HG02610 (cell line): Measurements from ENCODE around the gene IL27RA.

Experiments used
- ATAC-seq: cut with Tn5 transposase; IDR thresholded peaks from one replicate; pipeline ENCODE4 v1.9.1; 2021; ENCODE audit warnings: mild to moderate bottlenecking, moderate library complexity; ENCODE audit not compliant: unreplicated experiment

The IL27RA gene

DNA sequence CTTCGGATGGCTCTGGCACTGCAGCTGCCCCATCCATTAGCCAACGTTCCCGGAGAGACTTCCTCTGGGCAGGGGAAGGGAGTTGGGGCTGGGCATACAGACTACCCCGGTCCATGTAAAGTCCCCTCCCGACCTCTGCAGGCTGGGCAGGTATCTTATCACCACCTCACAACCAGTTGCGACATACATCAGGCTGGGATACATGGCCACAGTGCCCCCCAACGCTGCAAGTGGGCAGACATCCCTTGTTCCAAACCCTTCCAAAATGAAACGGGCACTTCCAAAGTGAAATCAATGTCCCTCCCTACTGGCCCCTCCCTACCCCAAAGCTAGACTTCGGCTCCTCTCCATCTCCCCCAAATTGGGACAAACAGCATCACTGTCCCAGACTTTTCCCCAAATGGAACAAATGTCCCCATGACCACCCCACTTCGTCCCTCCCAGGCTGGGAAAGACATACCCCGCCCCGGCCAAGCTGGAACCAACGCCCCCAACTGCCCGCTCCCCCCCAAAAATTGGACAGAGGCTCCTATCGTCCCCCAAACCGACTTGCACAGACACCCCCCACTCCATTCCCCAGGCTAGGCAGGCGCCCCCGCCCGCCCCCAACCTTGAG lies 25.3 kb downstream of the IL27RA start:
- ATAC-seq = no peak

GRCh38 chr19:14058182-14059092 lies 26.9 kb downstream of the IL27RA start:
- no peak for ATAC-seq

DNA sequence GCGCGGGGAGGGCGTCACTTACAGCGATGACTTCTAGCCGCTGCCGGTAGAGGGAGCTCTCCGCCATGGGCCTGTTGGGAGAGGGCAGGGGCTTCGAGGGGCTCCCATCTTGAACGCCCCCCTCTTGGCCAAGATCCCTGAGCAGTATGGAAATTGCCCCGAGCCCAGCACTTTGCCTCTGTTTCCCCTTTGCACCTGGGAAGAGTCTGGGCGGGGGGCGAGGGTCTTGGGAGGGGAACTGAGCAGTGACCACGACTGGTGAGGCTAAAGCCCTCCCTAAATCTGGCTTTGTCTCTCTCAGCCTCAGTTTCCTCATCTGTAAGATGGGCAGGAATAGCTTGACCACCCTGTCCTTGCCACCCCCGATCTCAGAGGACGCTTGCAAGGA lies 27.5 kb downstream of the IL27RA start:
- ATAC-seq = no peak

GRCh38 chr19:14059652-14060155 lies 28.1 kb downstream of the IL27RA start:
- no peak for ATAC-seq

DNA sequence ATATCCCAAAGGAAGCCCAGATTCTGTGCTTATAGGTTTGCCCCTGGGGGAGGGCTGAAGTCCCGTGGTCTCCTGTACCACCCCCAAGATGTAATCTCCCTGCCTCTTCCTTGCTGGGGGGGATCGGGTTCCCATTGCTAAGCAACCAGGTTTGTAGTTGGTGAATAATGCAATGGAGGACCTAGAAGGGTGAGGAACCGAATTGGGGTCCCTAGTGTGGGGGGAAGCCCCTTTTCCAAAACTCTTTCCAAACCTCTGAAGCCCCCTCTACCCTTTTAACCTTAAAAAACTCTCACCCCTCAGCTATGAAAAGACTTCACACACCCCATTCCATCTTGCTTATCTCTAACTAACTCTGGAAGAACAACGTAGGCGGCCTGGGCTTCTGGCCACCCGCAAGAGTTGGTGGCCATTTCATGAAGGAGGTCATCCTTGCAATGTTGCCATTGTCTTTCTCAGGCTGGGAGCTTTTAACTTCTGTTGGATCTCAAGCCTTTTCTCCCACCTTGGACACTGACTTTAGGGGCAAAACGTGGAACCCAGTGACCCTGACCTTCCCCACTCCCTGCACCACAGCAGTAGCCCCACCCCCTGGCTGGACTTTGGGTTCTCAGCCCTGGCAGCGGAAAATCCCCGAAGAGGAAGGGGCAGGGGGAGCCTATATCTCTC lies 29.7 kb downstream of the IL27RA start:
- no peak for ATAC-seq

DNA sequence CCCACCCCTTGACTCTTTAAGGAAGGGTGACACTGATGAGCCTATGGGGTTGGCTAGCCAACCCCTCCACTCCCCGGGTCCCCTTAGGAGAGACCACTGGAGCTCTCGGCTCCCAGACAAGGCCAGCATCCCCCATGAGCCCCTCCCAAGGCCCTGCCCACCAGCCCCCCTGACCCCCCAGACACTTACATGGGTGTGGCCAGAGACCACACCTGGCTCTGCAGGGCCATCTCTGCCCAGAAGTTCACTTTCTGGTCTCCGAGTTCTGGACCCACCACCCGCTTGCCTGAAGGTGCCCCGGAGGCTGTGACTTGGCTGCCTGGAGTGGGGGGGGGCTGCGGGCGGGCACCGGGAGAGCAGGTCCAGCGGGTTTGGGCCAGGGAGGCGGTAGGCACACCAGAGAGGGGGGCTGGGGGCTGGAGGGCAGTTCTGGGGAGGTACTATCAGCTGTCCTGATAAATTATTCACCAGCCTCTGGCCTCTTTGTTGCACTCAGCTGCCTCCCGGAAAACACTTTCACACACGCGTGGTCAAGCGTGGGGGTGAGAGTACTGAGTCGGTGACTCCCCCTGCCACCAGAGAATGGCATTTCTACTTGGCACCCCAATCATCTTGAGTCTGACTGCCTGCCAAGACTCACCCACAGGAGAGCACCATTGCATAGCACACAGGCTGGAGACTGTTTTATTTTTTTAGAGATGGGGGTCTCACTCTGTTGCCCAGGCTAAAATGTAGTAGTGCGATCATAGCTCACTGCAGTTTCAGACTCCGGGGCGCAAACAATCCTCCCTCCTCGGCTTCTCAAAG lies 30.4 kb downstream of the IL27RA start, which contains the start of gene PALM3:
Gene PALM3, minus strand, starts transcription at position 326 of the 807 bp plus-strand sequence. Its CDS starts 96 bp downstream, at position 230.
- ATAC-seq = no peak

GRCh38 chr19:14062558-14062855 lies 30.9 kb downstream of the IL27RA start:
- ATAC-seq = no peak

GRCh38 chr19:14063105-14063504 lies 31.5 kb downstream of the IL27RA start:
- no peak for ATAC-seq

DNA sequence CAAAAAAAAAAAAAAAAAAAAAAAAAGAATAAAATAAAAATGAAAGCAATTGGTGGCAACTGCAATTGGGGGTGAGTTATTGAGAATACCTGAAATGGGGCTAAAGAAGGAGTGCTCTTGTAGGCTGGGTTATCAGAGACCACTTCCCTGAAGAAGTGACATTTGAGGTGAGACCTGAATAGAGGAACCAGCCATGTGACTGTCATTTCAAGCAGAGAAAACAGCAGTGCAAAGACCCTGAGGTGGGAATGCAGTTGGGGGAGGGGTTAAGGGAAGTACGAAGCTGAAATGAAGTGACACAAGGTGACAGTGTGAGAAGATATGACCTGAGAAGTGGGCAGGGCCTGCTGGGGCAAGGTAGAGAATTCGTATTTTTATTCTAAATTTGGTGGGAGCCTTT lies 34.6 kb downstream of the IL27RA start:
- ATAC-seq = no peak

DNA sequence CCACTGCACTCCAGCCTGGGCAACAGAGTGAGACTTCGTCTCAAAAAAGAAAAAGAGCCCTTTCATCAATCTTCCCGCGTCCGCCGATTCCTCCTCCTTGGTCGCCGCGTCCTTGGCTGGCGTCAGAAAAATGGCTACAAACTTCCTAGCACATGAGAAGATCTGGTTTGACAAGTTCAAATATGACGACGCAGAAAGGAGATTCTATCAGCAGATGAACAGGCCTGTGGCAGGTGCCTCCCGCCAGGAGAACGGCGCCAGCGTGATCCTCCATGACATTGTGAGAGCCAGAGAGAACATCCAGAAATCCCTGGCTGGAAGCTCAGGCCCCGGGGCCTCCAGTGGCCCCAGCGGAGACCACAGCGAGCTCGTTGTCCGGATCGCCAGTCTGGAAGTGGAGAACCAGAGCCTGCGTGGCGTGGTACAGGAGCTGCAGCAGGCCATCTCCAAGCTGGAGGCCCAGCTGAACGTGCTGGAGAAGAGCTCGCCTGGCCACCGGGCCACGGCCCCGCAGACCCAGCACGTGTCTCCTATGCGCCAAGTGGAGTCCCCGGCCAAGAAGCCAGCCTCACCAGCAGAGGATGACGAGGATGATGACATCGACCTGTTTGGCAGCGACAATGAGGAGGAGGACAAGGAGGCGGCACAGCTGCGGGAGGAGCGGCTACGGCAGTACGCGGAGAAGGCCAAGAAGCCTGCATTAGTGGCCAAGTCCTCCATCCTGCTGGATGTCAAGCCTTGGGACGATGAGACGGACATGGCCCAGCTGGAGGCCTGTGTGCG lies 38.9 kb downstream of the IL27RA start:
- no peak for ATAC-seq

GRCh38 chr19:14072535-14073260 lies 41.1 kb downstream of the IL27RA start, which contains the start of gene MISP3:
TSS of gene MISP3 (plus strand) at chr19:14072786. CDS start at chr19:14073310, 524 bp downstream.
- ATAC-seq = no peak

DNA sequence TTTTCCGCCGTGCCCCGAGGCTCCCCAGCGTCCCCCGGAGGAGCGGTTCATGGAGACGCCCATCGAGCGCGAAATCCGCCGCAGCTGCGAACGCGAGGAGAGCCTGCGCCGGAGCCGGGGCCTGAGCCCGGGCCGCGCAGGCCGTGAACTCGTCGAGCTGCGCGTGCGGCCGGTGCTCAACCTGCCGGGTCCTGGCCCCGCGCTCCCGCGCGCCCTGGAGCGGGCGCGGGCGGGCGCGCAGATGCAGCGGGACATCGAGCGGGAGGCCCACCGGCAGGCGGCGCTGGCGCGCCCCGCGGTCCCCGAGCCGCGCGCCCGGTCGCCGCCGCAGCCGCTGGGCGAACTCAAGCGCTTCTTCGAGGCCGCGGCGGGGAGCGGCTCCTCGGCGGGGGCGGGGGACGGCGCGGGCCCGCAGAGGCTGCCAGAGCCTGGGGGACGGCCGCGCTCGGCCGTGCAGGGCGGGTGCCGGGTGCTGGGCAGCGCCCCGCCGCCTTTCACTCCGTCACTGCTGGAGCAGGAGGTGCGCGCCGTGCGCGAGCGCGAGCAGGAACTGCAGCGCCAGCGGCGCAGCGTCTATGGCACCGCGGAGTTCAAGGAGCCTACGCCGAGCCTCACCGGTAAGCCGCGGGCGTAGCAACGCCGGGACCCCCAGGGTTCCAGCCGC lies 41.8 kb downstream of the IL27RA start:
- peak; percentile 39 for ATAC-seq

DNA sequence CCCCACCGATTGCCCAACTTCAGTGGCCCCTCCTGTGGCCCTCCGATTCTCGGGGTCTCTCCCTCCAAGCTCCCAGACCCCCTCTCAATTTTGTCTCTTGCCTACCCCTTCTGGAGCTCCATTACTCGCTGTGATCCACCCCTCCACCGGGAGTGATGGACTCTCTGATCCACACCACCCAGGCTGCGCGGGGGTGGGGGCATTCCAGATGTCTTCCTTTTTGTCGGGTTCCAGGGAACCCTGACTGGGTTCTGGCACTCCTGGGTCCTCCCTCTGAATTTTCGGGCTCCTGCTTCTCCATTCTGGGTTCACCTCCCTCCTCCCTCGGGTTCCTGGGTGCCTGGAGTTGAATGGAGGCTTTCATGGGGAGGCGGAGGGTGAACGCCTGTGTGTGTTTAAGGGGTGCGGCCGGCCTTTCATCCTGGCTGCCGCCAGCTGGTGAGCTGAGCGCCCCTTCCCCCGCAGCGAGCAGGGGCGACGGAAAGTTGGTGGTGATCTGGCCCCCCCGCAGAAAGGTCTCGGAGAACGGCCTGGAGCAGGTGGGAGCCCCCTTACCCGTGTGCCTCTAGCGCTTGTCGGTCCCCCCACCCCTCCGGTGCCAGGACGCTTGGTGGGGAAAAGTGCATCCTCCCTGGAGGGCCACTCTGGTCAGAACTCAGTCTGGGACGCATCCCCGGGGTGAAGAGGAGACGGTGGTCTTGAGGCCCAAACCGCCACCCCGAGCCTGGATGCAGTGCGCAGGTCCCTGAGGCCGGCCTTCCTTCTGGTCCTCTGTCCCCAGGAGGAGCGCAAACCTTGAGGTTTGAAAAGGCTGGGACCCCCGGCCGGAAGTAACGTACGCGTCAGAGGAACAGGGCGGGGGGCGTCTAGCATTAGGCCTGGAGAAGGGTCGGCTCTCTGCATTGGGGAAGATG lies 42.6 kb downstream of the IL27RA start:
- ATAC-seq = no peak

GRCh38 chr19:14078411-14078810 lies 46.8 kb downstream of the IL27RA start:
- no peak for ATAC-seq

DNA sequence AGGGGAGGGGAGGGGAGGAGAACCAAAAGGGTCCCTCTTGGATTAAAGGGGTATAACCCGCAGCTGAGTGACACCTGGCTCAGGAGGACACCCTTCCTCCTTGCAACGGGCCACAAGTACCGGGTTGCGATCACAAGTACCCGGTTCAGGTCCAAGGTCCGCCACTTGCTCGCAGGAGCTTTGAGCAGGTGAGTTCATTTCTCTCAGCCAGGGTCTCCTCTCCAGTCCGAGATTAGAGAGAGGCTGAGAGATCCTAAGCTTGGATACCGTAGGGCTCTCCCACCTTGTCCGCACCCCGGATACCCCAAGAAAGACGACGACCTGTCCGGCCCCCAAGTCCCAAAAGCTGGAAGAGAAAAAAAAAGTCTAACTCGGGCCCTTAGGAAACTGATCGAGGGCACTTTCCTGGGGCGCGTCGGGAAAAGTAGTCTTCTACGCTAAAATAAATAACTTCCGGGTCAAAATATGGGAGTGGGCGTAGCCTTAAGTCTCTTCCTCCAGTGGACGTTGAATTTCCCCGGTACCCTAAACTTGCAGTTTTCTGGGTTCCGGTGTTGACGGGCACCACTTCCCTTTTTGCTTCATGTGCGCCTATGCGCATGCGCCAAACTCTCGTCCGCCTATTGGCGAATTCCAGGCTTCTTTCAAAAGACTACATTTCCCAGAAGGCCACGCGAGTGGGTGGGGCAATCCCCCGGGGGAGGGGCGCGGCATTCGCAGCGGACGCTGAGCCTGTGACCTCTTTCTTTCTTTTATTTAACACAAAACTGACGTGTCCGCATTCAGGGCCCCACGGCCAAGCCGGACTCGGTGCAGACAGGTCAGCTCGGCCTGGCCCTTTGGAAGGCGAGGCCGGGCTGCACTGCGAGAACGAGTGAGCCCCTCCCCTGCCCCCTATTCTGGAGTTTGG lies 49.6 kb downstream of the IL27RA start:
- peak; percentile 79 for ATAC-seq

DNA sequence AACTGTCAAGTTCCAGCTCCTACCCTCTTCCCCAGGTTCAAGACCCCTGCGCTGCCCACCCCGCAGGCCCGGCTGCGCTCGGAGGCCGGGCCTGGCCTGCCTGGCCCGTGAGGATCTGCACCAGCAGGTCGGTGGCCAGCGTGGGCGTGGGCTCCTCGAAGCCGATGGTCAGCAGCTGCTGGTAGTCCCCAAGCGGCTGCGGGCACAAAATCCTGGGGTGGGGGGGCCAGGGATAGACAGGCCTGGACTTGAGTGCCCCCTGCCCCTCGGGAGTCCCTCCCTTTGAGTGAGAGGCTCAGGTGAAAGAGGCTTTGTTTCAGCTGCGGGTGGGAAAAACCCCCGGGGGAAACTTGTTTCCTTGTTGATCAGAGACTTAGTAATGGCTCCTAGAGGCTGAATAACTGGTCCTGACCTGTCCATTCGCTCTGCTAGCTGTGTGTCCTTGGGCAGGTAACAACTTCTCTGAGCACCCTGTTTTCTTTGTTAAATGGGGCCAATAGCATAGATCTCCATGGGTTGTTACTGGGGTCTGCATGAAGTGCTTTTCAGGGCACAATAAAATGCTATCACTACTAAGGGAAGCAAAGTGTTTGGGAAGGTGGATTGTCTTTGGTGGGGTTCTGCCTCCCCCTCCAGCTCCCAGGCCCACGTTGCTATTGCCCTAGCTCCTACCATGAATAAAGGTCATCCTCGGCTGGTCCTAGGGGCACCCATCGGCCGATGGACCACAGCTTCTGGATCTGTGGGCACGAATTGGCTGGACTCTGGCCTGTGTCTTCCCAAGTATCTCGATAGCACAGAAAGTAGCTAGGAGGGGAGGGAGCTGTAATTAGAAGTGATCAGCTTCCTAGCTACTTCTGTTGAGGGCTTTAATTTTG lies 50.5 kb downstream of the IL27RA start:
- peak; percentile 21 for ATAC-seq
